Left ventricle myocardium inferior (tissue), 1 donor: ENCODE measurements around the gene ELAVL4. TPM values are rescaled to one million over a fixed set of nuclear protein-coding genes. Genes with fewer than 3 reads are reported as not detected.

Experiments used
- DNase-seq: peaks from one replicate; pipeline ENCODE4 v3.0.0-alpha.2; 2020
- H3K27ac ChIP-seq: fragments of 200-600 bp; replicated peaks from 2 replicates; pipeline ENCODE4 v1.8.0; 2021
- H3K27me3 ChIP-seq: fragments of 200-600 bp; 2 replicates; pipeline ENCODE4 v1.8.0; 2021; ENCODE audit warnings: low read depth
- H3K36me3 ChIP-seq: fragments of 200-600 bp; 2 replicates; pipeline ENCODE4 v1.8.0; 2021
- H3K4me1 ChIP-seq: fragments of 200-600 bp; 2 replicates; pipeline ENCODE4 v1.8.0; 2021
- H3K4me3 ChIP-seq: fragments of 200-600 bp; 2 replicates; pipeline ENCODE4 v1.8.0; 2021; ENCODE audit warnings: mild to moderate bottlenecking, moderate library complexity
- H3K9me3 ChIP-seq: fragments of 200-600 bp; replicated peaks from 2 replicates; pipeline ENCODE4 v1.8.0; 2021
- intact Hi-C: fragments of 100-400 bp; cut with micrococcal nuclease; formaldehyde crosslinking; loops from one replicate; pipeline ENCODE4 v1.11.0; 2022
- total RNA-seq: library from RNA; stranded (reverse); fragmentation: NEBNext Ultra II Directional; extraction: Animal tissue kit (Norgen Biotek cat#: 25700); gene quantifications from one replicate; pipeline ENCODE4 v1.2.1, GENCODE V29; 2021
- TF ChIP-seq, protein P1 (sequence below): fragments of 200-600 bp; IDR thresholded peaks from 2 replicates; pipeline ENCODE4 v1.8.0; 2021; ENCODE audit warnings: antibody characterized with exemption, mild to moderate bottlenecking, borderline replicate concordance
- donor health status: DM: no; HTN: yes; CAD: no; lungs with severe emphysema.

ELAVL4 gene
- total RNA-seq, 1 donor from 2014 or later = not detected

DNA sequence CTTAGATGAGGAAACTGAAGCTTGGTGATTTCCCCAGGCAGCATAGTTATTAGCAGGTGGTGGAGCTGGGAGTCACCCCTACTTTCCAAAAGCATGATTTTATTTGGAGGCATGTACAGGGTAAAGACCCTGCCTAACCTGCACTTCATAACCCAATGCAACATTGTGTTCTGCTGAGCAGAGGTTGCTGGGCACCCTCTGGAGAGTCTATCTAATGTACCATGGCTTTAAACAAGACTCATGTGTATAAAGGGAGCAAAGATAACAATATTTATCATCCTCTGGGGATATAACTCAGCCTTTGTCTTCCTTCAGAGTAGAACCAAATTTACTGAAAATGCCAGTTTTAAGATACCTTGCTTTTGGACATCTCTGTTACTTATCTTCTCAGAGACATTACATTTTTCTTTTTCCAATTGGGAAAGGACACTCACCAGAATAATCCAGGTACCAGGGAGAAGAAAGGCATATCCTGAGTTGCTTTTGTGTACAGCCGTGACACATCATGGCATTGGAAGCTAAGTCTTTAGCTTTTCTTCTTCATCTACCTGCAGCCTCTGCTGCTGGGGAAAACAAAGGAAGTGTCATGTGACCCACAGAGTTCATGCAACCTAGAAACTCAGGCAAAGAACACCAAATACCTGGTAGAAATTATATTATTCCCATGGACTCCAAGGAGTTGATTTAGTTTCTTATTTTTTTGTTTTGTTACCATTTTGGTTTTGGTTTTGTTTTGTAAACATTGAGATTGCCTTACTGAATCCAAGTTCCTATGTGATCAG is 39.6 kb downstream of the ELAVL4 start:
- TF ChIP-seq, protein P1, sequence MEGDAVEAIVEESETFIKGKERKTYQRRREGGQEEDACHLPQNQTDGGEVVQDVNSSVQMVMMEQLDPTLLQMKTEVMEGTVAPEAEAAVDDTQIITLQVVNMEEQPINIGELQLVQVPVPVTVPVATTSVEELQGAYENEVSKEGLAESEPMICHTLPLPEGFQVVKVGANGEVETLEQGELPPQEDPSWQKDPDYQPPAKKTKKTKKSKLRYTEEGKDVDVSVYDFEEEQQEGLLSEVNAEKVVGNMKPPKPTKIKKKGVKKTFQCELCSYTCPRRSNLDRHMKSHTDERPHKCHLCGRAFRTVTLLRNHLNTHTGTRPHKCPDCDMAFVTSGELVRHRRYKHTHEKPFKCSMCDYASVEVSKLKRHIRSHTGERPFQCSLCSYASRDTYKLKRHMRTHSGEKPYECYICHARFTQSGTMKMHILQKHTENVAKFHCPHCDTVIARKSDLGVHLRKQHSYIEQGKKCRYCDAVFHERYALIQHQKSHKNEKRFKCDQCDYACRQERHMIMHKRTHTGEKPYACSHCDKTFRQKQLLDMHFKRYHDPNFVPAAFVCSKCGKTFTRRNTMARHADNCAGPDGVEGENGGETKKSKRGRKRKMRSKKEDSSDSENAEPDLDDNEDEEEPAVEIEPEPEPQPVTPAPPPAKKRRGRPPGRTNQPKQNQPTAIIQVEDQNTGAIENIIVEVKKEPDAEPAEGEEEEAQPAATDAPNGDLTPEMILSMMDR = no peak
- intact Hi-C loops = no loop called here

DNA sequence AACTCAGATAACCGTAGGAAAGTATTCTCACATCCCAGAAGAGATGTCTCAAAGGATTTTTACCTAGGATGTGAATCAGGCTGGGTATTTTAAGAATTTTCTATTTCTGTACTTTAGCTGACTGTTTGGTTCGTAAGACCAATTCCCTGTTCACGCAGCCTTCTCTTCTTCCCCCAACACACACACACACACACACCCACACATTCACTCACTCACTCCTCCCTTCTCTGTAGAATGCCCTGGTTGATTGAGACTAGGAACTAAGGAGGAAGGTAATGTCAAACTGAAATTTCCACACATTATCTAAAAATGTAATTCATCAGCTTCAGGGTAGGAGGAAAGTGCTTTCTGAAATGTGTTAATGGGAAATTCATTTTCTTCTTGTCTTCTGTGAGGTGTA is 43.5 kb downstream of the ELAVL4 start:
- Histone ChIP-seq H3K27me3 (peaks cover 59% of the 10 kb centered on the region), H3K27ac (no peak overlapping the region), H3K9me3 (no peaks in the 10 kb centered on the region), H3K36me3 (no peaks in the 10 kb centered on the region), H3K4me3 (no peak overlapping the region), H3K4me1 (no peaks in the 10 kb centered on the region)
- TF ChIP-seq, protein P1 = no peak
- no peak for DNase-seq
- intact Hi-C loops = no loop called here

More for the DNA sequence above, 39.6 kb downstream of the ELAVL4 start:
- Histone ChIP-seq H3K27me3 (peaks cover 68% of the 10 kb centered on the region), H3K36me3 (no peaks in the 10 kb centered on the region), H3K4me3 (no peak overlapping the region), H3K9me3 (no peaks in the 10 kb centered on the region), H3K4me1 (no peaks in the 10 kb centered on the region), H3K27ac (no peak overlapping the region)
- no peak for DNase-seq

DNA sequence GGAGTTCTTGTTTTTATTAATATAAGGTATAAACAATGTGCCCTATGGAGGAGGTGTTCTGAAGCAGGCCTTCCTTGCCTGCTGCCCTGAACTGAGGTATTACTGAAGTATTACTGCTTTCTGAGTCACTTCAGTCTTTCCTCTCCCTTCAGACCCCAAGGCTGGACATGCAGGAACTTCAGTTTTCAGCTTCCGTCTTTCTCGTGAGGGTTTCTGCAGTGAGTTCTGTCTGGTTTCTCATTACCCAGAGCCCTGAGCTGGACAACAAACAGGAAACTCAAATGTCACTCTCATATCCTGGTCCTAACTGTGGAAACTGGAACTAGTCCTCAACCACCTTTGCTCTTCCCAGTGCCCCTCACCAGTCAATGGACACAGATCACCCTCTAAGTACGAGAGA is 46.8 kb downstream of the ELAVL4 start:
- peaks cover 32% of the 10 kb centered on the region for H3K27me3 ChIP-seq
- H3K36me3 ChIP-seq = no peaks in the 10 kb centered on the region
- no peak overlapping the region for H3K4me3 ChIP-seq
- TF ChIP-seq, protein P1 = no peak
- H3K4me1 ChIP-seq = no peaks in the 10 kb centered on the region
- no peak for DNase-seq
- H3K9me3 ChIP-seq = no peaks in the 10 kb centered on the region
- intact Hi-C loops = no loop called here
- H3K27ac ChIP-seq = no peak overlapping the region

DNA sequence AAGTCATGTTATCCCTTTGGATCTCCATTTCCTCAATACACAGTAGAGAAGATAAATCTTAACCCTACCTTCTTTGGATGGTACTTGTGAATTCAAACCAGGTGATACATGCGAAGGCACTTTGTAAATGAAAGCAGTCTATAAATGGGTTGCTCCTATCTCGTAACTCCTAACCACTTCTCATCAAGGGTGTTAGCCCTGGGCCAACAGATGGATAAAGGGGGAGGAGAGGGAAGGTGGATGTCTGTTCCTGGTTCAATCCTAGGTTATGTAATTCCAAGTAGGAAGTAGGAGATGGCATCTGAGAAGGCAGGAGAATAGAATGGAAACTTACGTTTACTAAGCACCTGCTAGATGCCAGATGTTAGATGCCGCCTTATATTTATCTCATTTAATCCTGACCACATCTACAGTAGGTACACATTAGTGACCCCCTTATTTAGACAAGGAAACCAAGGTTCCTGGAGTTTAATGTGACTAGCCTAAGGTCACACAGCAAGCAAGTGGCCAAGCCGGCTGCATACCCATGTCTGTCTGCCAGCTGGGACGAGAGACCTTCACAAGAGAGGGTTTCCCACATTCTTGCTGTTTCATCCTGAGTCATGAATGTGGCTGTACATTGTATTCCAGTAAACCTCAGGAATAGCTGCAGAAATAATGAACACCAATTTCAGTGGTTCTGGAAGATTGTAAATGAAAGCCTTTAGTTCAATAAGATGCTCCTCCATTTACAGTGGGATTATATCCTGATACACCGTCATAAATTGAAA is 47.7 kb downstream of the ELAVL4 start:
- Histone ChIP-seq H3K9me3 (no peaks in the 10 kb centered on the region), H3K4me1 (no peaks in the 10 kb centered on the region), H3K36me3 (no peaks in the 10 kb centered on the region), H3K4me3 (no peak overlapping the region), H3K27me3 (peaks cover 24% of the 10 kb centered on the region), H3K27ac (no peak overlapping the region)
- TF ChIP-seq, protein P1 = no peak
- intact Hi-C loops = no loop called here
- no peak for DNase-seq

DNA sequence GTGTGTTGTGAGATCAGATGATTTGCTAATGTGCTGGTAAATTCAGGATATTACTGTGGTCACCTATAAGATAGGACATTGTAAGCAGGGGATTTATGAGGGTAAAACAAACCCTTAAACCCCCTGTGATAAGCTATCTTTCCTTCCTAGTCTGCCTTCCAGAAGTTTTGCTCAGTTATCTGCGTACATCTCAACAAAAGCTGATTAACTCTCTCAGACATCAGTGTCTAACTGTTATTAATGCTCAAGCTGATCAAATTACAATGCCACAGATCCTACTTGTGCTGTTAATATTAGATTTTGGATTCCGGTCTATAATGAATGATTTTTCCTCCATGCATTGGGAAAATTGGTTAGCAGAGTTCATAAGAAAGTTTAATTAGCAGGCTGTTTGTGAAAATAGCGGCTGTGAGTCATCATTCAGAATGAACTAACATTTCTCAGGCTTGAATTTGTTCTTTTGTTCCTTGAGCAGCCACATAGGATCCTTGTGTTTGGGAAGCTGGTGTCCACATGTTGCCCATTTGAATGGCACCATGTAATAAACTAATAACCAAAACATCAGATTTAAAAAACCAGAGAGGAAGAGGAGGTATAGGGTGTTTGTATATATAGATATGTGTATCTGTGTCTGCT is 48.7 kb downstream of the ELAVL4 start:
- no peak for DNase-seq
- peaks cover 14% of the 10 kb centered on the region for H3K27me3 ChIP-seq
- no peaks in the 10 kb centered on the region for H3K4me1 ChIP-seq
- intact Hi-C loops = no loop called here
- H3K36me3 ChIP-seq = no peaks in the 10 kb centered on the region
- no peak overlapping the region for H3K27ac ChIP-seq
- TF ChIP-seq, protein P1 = no peak
- no peaks in the 10 kb centered on the region for H3K9me3 ChIP-seq
- H3K4me3 ChIP-seq = no peak overlapping the region
